ENCODE measurements around the gene ARMC9.
"Not testable (repeated sequence)": the region's sequence is repeated elsewhere in the genome, so short reads cannot be mapped to it uniquely, and the experiment has no call there.

Gene ARMC9

DNA sequence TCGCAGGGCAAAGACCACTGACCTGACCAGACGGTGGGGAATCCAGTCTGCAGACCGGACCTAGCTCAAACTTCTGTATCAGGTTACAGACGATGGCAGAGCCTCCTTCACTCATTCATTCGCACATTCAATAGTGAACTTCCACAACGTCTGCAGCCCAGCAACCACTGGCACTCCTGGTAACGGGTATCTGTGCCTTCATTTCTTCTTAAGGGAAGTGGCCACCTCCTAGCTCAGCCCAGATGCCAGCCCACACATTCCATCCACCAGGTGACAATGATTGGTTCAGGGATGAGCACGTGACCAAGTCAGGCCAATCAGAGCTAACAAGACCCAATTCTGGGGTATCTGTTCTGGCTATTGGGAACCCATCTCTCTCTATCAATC lies 15.9 kb upstream of the ARMC9 start:
- DNase-seq = peak; percentile 61 to 70 (median 66)

DNA sequence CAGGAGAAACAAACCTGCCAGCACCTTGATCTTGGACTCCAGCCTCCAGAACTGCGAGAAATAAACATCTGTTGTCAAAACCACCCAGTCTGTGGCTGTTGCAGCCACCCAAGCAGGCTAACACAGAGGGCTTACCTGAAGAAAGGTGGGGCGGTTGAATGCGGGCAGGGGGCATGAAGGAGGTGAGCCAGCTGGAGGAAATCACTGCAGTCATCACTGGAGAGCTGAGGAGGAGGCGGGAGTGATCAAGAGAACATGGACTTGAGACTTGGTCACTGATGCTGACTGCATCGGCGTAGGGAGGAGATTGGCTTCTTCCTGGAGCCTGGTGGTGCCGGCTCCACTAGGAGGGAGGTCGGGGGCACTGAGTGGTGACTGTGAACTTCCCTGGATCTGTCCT lies 14.6 kb upstream of the ARMC9 start:
- DNase-seq = no peak

DNA sequence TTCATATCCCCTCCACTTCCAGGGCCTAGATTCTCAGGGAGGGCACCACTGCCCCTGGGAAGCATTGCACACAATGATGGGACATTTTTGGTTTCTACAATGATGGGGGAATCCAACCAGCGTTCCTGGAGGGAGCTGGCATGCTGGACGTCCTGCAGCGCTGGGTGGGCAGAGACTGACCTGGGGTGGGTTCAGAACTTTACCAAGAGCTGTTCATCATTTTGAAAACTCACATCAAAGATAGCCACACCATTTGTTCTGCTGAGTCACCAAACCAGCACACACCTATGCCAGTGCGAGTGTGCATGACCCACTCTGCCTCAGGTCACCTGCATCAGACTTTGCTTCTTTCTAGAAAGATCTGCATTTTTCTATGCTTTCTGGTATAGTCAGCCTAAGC lies 14.1 kb upstream of the ARMC9 start:
- no peak for DNase-seq

DNA sequence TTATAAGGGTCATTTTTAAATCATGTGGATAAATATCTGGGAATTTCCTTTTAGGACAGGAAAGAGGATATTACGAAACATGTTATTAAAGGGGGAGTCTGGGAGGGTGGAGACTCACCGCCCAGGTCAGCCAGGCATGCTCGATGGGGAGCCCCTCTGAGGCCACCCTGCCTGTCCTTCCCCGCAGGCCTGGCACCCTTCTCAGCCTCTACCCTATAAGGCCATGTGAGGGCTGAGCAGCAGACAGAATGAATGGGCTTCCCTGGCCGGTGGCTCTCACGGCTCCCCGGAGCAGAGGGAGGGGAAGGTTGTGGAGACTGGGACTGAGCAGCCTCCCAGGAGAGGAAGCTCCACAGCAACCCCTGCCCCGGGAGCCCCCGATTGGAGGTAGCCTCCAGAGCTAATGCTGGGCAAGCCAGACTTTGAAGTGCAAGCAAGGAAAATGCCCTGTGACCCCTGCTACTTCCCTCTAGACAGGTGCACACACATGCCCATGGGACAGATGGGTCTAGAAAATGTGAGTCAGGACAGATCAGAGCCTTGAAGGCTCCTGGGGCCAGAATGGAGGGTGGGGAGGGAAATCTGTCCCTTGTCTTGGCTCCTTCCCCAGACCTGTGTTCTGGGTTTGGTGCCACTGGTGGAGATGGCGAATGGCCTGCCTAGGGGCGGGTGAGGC lies 13.2 kb upstream of the ARMC9 start:
- DNase-seq = peak; percentile 49 to 74 (median 51)

DNA sequence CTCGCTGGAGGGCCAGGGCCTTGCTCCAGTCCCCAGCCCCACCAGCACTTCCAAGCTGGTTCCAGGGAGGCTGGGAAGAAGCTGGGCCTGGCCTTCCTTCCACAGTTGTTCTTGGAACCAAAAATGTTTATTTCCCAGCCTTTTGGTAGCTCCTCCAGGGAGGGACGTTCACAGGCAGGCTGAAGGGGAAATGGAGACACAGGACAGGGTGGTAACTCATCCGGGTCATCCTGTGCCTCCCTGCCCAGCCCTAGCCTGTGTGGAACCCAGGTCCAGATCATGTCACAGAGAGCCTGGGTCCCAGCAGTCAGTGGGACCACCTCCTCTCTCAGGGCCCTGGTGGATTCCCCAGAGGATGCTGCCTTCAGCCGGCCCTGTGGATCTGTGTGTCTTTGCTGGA lies 12.5 kb upstream of the ARMC9 start:
- no peak for DNase-seq

DNA sequence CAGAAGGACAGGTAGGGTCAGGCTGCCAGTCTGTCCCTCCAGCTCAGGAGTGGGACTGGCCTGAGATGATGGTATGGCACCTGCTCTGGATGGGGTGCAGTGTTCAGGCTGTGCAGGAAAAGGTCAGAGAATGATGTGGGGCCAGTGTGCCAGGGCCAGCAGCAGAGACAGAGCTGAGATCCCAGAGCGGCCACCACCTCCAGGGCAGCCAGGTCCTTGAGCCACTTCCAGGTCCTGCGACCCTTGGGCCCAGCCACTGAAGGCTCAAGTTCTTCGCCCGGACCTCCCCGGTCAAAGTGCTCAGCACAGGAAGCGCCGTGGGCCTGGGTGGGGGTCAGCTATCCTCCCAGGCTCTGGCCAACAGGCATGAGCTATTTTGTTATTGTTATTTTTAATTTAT lies 12.1 kb upstream of the ARMC9 start:
- DNase-seq = no peak

DNA sequence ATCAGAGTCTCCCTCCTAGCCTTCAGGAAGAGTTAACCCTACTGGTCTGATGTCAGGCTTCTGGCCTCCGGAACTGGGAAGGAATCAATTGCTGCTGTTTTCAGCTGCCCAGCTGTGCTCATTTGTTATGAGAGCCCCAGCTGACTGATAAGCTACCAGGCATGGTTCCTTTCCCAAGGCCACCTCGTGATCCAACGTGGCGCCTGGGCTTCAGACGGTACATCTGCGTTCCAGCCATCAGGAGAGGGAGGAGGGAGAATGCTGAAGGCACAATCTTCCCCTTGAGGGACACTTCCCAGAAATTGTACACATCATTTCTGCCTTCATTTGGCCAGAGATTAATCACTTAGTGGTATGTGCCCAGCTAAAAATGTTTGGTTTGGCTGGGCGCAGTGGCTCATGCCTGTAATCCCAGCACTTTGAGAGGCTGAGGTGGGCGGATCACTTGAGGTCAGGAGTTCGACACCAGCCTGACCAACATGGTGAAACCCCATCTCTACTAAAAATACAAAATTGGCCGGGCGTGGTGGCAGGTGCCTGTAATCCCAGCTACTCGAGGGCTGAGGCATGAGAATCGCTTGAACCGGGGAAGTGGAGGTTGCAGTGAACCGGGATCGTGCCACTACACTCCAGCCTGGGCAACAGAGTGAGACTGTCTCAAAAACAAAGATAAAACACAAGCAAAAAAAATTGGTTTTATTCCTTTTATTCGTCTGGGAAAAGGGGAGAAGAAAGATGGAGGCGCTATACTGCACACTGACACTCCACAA lies 10.5 kb upstream of the ARMC9 start:
- no peak for DNase-seq

DNA sequence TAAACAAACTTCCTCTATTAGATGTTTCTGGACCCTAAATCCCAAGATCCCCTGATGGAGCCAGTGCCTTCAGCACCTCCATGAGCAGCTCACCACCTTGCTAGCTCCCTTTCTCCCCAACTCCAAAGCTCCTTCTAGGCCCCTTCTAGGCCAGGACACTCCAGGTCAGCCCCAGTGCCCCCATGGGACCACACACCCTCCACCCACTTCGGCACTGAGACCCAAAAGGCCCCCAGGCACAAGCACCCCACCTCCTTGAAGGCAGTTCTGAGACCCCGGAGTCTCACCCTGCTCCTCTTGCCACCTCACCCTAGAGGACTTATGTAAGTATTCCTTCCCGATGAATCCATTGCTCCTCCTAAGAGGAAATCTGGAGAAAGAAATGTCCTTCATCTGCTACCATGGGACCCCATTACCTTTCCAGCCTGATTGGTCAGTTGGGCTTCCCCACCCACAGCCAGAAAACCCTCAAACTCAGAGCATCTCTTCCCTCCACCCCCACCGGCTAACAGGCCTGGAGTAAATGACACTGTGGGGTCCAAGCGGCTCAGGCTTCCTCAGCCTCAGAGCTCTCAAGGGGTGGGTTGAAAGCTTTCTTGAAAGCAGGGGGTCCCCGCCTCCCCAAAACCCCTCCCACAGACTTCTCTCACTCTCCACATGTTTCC lies 9.8 kb upstream of the ARMC9 start:
- DNase-seq = no peak

DNA sequence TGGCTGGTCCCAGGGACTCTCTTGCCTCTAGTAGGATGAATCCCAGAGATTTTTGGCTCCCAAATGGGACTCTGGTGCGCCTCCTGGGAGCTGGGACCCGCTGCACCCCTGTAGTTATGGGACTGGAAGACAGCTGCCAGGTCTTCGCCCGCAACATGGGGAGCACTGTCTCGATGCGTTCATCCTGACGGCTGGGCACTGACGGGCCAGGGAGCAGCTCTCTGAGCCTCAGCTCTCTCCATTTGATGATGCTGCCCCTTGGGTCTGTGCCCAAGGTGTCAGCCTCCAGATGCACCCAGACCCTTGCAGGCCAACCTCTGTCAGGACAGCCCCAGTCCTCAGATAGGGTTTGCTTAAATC lies 9.3 kb upstream of the ARMC9 start:
- DNase-seq = no peak

DNA sequence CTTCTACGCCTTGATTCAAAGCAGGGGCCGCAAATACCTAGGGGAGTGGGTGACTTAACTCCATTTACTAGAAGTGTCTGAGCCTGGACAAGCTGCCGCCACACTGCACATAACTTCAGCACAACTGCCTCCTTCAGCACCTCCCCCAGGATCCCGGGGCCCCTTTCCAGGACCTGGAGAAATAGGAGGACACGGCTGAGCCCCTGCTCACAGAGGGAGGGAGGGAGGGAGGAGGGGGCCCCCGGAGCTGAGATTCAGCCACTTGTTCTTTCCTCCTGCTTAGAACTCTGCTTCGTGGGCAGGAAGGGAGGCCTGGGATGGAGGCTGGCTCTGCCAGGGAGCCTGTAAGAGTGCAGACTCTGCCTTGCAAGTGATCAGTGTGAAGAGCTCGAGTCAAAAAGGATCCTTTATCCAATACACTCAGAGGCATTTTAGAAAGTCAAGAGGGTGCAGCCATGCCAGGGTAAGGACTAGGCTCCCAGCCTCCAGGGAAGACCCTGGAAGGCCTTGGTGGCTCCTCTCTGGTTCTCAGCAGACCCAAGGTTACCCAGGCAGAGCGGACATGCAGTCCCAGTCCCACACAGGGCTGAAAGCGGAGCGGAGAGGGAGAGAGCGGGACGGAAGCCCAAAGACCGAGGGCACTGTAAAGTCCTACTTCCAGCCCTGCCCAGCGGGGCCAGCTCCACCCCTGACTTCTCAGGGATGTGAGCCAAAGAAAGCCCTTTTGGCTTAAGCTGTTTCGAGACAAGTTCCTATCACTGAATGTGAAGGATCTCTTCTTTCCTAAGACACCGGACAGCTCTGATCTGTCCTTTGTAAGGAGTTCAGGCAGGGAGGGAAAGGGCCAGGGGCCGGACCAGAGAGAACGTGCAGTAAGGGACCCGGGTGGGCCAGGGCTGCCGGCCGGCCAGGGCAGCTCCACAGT lies 8.6 kb upstream of the ARMC9 start:
- no peak for DNase-seq

DNA sequence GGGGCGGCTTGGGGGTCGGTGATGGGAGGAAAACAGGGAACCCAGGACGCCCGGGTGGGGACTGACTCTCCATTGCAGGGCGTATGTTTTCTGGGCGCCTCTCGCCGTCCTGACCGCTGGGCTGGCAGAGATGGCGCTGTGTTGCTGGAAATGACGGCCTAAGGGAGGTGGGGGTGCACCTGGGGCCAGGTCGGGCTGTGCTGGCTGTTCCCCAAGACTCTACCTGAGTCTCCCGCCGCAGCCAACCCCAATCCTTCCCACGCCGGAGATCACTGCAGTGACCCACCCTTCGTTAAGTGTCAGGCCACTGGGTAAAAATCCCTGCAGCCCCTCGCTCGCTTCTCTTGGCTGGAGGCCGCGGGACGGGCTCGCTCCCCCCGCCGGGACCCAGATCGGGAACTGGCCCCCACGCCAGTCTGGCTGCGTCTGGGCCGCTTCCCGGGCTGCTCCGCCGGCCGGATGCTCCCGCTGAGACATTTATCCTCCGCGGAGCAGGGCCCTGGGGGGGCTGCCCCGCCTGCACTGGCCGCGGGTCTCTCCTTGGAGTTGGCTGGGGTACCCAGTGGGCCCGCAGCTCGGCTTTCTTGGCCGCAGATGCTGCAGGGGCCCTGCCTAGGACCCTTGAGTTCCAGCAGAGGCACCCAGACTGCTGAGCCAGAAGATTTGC lies 7.8 kb upstream of the ARMC9 start:
- no peak for DNase-seq

DNA sequence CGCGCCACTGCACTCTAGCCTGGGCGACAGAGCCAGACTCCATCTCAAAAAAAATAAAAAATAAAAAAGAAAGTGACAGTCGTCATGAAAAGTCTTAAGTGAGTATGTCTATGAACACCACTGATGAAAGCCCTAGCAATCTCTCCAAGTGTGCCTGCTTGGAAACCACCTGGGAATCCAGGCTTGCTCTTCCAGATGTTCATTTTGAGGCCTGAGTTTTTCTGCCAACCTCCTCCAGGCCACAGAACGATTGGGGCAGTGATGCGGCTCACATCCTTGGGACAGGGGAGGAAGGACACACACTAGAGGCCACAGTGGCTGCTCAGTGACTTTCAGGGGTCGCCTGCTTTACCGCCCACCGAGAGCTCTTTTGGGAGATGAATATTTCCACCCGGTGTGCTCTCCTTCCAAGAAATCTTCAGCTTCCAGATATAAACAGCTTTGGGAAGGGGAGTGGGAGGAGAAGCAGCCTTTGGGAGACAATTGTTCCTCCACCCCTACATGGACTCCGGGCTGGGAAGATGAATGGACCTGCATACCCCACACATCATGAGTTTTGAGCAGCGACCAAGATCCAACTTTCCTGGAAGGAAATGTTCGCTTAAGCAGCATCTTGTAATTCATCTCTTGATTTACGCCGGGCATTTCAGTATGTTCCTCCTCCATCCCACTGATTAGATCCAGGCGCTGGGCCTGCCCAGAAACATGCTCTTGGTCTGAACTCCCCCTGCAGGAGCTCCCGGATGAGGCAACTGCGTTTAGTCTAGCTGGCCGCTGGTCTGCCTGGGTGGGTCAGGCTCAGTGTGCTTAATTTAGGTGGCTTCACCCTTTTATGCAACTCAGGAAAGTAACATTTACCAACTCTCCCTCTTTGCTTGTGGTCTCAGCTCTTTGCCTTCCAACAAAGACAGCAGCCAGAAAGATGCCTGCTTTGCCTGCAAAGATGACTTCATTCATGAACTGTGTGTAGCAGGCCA lies 6.2 kb upstream of the ARMC9 start:
- DNase-seq = peak; percentile 54 to 69 (median 61)

DNA sequence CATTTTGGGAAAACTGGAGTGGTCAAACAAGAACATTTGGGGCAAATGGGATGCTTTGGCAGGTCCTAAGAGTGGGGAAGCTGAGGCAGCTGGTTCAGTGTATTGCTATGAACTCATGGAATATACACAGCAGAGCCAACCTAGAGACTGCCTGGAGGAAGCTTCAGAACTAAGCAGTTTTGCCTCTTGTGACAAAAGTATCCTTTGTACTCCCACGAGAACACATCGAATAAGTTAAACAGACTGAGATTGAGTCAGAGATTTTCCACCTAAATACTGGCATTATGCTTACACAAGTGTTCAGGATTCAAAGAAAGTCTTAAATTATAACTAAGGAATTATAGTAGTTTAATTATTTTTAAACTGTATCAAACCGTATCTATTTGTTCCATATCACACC lies 5.2 kb upstream of the ARMC9 start:
- DNase-seq = no peak

DNA sequence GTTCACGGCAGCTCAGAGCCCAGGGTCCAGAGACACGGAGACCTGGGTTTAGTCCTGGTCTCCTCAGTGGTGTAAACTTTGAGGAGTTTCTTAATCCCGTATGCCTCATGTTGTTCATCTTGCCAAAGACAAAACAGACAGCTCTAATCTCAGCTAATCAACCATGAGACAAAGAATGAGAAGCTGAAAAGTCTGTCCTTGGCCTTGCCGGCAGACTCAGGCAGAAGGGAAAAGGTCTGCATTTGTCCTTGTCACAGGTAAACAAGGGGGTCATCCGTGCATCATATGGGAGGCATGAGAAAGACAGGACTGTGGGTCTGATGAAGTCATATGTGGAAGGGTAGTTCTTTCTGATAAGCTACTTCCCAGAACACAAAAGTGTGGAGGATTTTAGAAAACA lies 1.8 kb upstream of the ARMC9 start:
- DNase-seq = no peak

DNA sequence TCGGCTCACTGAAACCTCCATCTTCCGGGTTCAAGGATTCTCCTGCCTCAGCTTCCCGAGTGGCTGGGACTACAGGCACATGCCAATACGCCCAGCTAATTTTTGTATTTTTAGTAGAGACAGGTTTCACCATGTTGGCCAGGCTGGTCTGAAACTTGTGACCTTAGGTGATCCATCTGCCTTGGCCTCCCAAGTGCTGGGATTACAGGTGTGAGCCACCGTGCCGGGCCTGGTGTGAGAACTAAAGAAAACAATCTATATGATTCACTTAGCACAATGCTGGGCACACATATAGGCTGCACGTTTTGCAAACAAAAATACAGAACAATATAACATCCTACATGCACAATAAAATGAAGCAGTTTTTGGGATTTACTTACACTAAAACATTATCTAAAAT lies 1.2 kb upstream of the ARMC9 start:
- not testable (repeated sequence) for DNase-seq

DNA sequence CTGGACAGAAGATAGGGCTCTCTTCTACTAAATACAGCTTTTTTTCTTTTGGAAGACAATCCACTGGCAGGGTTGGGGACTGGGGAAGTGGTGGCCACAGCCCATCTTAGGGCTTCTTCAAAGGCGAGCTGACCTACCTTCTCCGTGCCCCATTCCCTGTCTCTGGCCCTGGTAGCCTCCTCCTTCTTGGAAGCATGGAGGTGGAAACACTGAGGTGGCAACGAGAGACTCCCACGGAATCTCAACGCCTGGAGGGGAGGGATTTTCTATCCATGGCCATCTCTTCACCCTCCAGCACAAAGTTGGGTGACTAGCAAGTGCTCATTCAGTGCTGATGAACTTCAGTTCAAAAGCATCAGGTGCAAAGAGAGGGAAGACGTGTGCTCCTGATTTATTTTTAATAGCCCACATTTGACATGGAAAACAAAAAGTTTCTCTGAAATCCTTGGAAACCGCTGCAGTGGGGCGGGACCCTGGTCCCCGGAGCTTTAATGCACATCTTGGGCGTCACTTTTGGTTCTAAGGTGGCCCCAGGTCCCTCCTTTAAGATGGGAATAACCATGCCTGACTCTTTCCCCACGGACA lies 633 bp upstream of the ARMC9 start:
- no peak for DNase-seq

DNA sequence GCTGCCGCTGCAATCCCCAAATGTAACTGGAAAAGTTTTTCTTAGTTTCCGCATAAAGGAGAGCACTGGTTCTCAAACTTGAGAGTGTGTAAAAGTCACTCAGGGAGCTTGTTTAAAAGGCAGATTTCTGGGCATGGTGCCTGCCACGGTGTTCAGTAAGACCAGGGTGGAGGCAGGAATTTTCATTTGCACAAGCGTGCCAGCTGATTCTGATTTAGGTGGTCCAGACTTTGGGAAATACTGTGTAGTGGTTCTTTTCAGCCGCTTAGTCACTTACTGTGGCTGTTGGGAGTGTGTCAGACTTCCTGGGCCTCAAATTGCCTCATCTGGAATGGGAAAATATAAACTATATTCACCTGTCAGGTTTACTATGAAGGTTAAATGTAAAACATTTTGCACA lies 788 bp downstream of the ARMC9 start:
- DNase-seq = peak in 2 of 3 donors; percentile 25 to 38

DNA sequence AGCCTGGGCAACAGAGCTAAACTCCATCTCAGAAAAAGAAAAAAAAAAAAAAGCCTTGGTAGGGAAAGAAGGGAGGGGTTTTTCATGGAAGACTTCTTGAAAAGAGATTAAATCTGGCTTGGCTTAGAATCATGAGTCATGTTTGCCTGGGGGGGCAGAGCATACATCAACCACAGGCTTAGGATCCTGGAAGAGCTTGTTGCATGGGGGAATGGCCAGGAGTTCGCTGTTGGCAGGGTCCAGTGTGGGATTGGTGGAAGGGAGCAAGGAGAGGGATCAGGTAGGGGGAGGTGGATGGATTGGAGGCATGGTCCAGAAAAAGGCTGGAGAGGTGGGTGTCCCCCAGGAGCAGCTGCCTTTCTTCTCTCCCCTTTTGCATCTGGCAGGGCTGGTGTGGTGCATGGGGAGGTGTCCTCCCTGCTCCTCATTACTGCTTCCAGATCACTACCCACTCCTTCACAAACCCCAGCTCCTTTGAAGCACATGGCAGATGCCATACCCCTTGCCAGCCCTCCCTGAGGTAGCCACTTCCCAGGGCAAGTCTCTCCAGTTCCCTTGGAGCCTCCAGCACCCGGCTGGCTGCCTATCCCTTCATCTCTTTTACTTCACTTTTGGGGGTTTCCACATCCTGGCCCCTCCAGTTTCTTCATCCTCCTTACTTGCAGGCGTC lies 2.5 kb downstream of the ARMC9 start:
- DNase-seq = peak in 2 of 3 donors; percentile 29 to 39

DNA sequence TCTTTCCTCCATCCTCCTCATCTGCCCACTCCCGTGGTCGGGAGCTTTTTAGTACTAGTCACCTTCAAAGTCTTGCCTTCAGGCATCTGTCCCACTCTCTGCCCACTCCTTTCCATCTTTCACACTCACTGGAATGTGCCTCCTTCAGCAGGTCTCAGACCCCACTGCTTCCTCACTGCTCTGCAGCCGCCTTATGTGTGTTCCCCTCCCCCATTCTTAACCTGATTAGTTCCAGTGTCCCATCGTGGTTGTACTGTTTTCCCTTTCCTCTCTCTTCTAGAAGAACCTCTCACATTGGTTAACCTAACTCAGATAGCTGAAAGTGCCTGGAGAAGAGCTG lies 3.0 kb downstream of the ARMC9 start:
- no peak for DNase-seq

DNA sequence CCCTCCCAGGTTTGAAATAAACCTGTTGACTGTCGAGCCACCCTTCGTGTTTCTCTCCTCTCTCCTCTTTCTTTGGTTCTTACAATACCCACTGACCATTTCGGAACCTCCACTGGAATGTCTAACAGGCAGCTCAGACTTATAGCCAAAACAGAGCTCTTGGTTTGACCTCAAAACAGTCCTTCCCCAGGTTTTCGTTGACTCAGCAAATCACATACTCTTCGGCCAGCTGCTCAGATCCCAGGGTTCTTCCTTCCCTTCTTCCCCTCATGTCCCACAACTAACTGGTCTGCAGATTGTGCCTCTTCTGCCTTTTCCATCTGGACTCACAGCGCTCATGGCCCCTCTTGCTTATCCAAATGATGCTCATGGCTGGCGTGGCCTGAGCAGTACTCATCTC lies 4.7 kb downstream of the ARMC9 start:
- DNase-seq = no peak
